Prostate gland (tissue), 2 donors: ENCODE results near the gene TMEM91.

Source experiments
- POLR2A ChIP-seq: fragments of 450-650 bp; IDR thresholded peaks from one replicate; pipeline ENCODE4 v1.6.1; 2016; ENCODE audit warnings: antibody characterized with exemption, mild to moderate bottlenecking
- POLR2AphosphoS5 ChIP-seq: sonication (generic); formaldehyde crosslinking; IDR thresholded peaks from one replicate; pipeline ENCODE4 v1.6.1; 2017; ENCODE audit warnings: antibody characterized with exemption
- TF ChIP-seq, protein P1 (sequence below), 4 experiments: fragments of 200-600 bp in 2 of 4; fragments of 450-650 bp in 2 of 4; sonication (generic) in 2 of 4; IDR thresholded peaks; 1 replicate in 3 of 4; 2 replicates in 1 of 4; pipeline ENCODE4 v1.5.1; 2016 to 2019; ENCODE audit warnings: antibody characterized with exemption in 4 of 4, mild to moderate bottlenecking in 2 of 4, moderate library complexity in 2 of 4

DNA sequence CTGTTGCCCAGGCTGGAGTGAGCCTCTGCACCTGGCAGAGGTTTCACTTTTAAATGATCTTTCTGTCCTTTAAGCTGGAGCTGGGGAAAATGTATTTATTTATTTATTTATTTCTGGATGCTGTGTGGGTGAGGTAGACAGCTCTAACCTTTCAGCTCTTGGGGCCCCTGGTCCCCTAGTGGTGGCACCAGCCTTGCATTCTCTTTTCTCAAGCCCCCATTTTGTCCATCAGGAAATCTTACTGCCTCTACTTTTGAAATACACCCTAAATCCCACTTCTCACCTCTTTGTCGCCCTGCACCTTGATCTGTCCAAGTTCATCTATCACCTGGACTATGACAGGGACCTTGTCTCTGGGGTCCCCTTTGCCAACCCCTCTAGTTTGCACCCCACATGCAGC, 10.2 kb upstream of the TMEM91 start:
- TF ChIP-seq, protein P1, sequence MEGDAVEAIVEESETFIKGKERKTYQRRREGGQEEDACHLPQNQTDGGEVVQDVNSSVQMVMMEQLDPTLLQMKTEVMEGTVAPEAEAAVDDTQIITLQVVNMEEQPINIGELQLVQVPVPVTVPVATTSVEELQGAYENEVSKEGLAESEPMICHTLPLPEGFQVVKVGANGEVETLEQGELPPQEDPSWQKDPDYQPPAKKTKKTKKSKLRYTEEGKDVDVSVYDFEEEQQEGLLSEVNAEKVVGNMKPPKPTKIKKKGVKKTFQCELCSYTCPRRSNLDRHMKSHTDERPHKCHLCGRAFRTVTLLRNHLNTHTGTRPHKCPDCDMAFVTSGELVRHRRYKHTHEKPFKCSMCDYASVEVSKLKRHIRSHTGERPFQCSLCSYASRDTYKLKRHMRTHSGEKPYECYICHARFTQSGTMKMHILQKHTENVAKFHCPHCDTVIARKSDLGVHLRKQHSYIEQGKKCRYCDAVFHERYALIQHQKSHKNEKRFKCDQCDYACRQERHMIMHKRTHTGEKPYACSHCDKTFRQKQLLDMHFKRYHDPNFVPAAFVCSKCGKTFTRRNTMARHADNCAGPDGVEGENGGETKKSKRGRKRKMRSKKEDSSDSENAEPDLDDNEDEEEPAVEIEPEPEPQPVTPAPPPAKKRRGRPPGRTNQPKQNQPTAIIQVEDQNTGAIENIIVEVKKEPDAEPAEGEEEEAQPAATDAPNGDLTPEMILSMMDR (IDR thresholded peaks at IDR 0.05): no peak
- TF ChIP-seq POLR2AphosphoS5 (no peak), POLR2A (no peak)
